Uterus (tissue), 4 donors: ENCODE data around the gene MXD1. TPM values are rescaled to one million over a fixed set of nuclear protein-coding genes. Genes with fewer than 3 reads are reported as not detected.

ENCODE experiments used
- DNase-seq, 2 donors: peaks; one replicate each; pipeline ENCODE4 v3.0.0-alpha.2; 2019 to 2020
- H3K27ac ChIP-seq, 2 donors: fragments of 200-600 bp; sonication (generic); 1 replicate in 1 of 2; 2 replicates in 1 of 2; pipeline ENCODE4 v1.5.1; 2016 to 2018
- H3K27me3 ChIP-seq, 2 donors: fragments of 200-600 bp; sonication (generic); one replicate each; pipeline ENCODE4 v1.5.1; 2018 to 2019; ENCODE audit warnings: control low read depth in 1 of 2
- H3K36me3 ChIP-seq, 2 donors: fragments of 200-600 bp; sonication (generic); one replicate each; pipeline ENCODE4 v1.5.1; 2019; ENCODE audit warnings: control low read depth in 1 of 2
- H3K4me1 ChIP-seq, 2 donors: fragments of 200-600 bp; sonication (generic); one replicate each; pipeline ENCODE4 v1.5.1; 2018 to 2019; ENCODE audit warnings: control low read depth in 1 of 2
- H3K4me3 ChIP-seq, 2 donors: fragments of 200-600 bp; sonication (generic); 1 replicate in 1 of 2; 2 replicates in 1 of 2; pipeline ENCODE4 v1.5.1; 2018 to 2019; ENCODE audit warnings: mild to moderate bottlenecking in 1 of 2
- H3K9me3 ChIP-seq, 2 donors: fragments of 200-600 bp; sonication (generic); one replicate each; pipeline ENCODE4 v1.5.1; 2019; ENCODE audit warnings: control low read depth in 1 of 2
- POLR2A ChIP-seq, 2 donors: fragments of 450-650 bp; IDR thresholded peaks; one replicate each; pipeline ENCODE4 v1.6.1; 2016; ENCODE audit warnings: antibody characterized with exemption in 2 of 2, mild to moderate bottlenecking in 1 of 2, moderate library complexity in 1 of 2
- intact Hi-C: fragments of 100-400 bp; cut with DNase I; formaldehyde crosslinking; loops from one replicate; pipeline ENCODE4 v1.15.1; 2023; ENCODE audit warnings: low total_unique reads
- total RNA-seq, 4 donors: library from RNA; depleted of rRNA in 3 of 4; stranded (reverse); fragments of >200 nt in 3 of 4; gene quantifications; one replicate each; pipeline versions ENCODE4 v1.1.0 to v1.2.4, GENCODE V29; 2014 to 2023
- TF ChIP-seq, protein P1 (sequence below), 4 experiments: fragments of 200-600 bp in 2 of 4; fragments of 450-650 bp in 2 of 4; sonication (generic) in 2 of 4; IDR thresholded peaks; one replicate each; pipeline ENCODE4 v1.5.1; 2016 to 2019; ENCODE audit warnings: antibody characterized with exemption in 4 of 4, mild to moderate bottlenecking in 2 of 4, moderate library complexity in 1 of 4
- donor health status: DM: yes; HTN: yes; CAD: no.

Gene MXD1
- total RNA-seq, 4 donors from 2014 or later = 6.5 to 11.3 (median 8.0) TPM

DNA sequence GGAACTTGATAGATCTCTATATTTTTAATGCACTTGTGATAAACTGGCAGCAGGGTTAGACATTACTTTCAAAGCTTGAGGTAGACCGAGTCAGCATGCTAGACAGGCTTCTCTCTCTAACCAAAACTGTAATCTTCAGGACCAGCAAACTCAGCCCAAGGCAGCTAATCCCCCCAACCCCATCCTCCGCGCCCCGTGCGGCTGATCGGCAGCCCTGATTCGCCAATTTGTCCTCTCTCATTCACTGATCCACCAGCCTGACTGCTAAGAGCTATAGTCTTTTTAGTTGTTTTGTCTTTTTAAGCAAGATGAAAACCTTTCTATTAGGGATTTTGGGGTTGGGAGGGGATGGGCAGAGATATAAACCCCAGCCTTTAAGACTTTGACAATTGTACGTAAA, 25.8 kb downstream of the MXD1 start:
- no peak overlapping the region for H3K27ac ChIP-seq
- no peaks in the 10 kb centered on the region for H3K36me3 ChIP-seq
- TF ChIP-seq POLR2A (IDR thresholded peaks at IDR 0.05) = no peak
- TF ChIP-seq, protein P1, sequence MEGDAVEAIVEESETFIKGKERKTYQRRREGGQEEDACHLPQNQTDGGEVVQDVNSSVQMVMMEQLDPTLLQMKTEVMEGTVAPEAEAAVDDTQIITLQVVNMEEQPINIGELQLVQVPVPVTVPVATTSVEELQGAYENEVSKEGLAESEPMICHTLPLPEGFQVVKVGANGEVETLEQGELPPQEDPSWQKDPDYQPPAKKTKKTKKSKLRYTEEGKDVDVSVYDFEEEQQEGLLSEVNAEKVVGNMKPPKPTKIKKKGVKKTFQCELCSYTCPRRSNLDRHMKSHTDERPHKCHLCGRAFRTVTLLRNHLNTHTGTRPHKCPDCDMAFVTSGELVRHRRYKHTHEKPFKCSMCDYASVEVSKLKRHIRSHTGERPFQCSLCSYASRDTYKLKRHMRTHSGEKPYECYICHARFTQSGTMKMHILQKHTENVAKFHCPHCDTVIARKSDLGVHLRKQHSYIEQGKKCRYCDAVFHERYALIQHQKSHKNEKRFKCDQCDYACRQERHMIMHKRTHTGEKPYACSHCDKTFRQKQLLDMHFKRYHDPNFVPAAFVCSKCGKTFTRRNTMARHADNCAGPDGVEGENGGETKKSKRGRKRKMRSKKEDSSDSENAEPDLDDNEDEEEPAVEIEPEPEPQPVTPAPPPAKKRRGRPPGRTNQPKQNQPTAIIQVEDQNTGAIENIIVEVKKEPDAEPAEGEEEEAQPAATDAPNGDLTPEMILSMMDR (IDR thresholded peaks at IDR 0.05) = no peak

DNA sequence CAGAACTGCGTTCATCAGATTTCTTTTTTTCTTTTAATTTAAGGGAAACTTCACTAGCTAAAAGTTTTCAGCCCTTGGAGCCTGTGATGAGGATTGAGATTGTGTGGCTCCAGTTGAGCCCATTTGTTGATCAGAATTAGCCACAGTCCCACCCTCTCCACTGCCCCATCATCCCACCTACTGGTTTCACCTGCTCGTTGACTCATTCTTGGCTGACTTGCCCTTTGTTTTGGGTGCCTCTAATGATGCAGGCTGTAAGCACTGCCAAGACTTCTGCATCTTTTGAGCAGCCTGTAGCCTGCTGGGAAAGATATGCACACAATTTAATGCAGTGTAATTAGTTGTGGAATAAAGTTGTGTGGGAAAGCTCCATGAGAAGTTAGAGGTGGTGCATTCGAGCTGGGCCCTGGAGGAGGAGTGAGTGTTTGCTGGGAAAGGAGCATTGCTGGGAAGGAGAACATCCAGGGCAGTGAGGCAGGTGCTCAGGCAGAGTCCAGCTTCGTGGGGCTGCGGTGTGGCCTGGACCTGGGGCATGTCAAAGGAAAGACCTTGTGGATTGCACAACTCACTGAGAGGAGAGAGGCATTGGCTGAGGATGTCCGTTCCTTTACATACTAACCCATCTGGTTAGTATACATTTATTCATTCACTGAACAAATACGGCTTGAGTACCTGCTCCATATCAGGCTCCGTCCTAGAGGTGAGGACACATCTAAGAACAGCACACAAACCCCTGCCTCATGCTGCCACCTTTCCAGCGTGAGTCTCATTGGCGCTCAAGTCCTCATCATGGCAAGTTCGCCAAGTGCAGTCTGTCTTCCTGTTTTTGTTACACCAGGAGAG, 28.3 kb downstream of the MXD1 start:
- intact Hi-C loops = no loop called here
- no peaks in the 10 kb centered on the region for H3K36me3 ChIP-seq
- no peak overlapping the region for H3K4me3 ChIP-seq
- no peak for DNase-seq
- no peak overlapping the region for H3K27ac ChIP-seq
- H3K27me3 ChIP-seq = no peaks in the 10 kb centered on the region
- H3K9me3 ChIP-seq = no peaks in the 10 kb centered on the region
- no peaks in the 10 kb centered on the region for H3K4me1 ChIP-seq
- TF ChIP-seq POLR2A (IDR thresholded peaks at IDR 0.05) = no peak
- TF ChIP-seq, protein P1 (IDR thresholded peaks at IDR 0.05) = no peak

More for the DNA sequence above, 25.8 kb downstream of the MXD1 start:
- no peaks in the 10 kb centered on the region for H3K4me1 ChIP-seq
- no peaks in the 10 kb centered on the region for H3K9me3 ChIP-seq
- DNase-seq = no peak
- H3K27me3 ChIP-seq = no peaks in the 10 kb centered on the region
- intact Hi-C loops = no loop called here
- no peak overlapping the region for H3K4me3 ChIP-seq

DNA sequence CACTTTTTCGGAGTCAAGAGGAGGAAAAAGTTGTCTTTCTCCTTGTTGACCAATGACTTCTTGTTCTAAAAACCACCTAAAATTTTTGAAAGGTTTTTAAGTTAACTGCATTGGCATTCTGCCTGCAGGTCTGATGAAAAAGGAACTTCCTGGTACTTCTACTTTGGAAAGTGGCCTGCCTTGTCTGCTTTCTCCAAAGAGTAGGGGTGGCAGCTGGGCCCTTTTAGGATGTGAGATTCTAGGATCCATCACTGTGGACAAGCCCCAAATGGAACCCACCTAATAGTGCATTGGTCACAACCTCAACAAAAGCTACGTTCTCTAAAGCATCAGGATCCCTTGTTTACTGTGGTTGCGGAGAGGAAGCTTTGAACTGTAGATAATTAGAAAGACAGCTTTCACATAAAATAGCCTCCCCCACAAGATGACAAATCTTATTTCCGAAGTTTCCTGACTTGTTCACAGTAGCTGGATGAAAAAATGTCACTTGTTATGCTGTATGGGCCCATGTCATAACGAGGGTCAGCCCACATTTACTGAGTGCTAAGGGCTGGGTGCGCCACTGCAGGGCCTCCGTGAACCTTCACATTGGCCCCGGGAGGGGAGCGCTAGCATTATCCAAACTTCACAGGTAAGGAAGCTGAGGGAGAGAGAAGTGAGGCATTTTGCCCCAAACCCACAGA, 29.1 kb downstream of the MXD1 start:
- DNase-seq = no peak
- TF ChIP-seq POLR2A (IDR thresholded peaks at IDR 0.05) = no peak
- TF ChIP-seq, protein P1 (IDR thresholded peaks at IDR 0.05) = no peak
- H3K36me3 ChIP-seq = no peaks in the 10 kb centered on the region
- no peaks in the 10 kb centered on the region for H3K9me3 ChIP-seq
- H3K27me3 ChIP-seq = no peaks in the 10 kb centered on the region
- intact Hi-C loops = no loop called here
- H3K4me1 ChIP-seq = no peaks in the 10 kb centered on the region
- no peak overlapping the region for H3K27ac ChIP-seq
- H3K4me3 ChIP-seq = no peak overlapping the region

DNA sequence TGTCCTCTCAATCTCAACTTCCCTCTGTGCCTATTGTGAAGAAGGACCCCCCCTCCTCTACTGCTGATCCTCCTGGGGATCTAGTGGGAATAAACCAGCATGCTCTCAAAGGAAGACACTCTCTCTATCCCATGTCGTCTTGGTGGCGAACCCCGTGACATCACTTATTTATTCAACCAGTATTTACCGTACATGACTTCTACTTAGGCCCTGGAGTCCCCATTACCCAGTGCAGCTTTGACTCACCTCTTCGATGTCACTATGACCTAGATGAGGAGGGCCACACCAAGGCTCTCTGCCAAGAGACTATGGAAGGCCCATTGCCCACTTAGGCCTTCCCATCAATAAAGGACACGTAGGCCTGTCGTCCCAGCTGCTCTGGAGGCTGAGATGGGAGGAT, 29.8 kb downstream of the MXD1 start:
- no peak for TF ChIP-seq POLR2A (IDR thresholded peaks at IDR 0.05)
- TF ChIP-seq, protein P1 (IDR thresholded peaks at IDR 0.05) = no peak
- Histone ChIP-seq H3K4me1 (no peaks in the 10 kb centered on the region), H3K27ac (no peak overlapping the region), H3K4me3 (no peak overlapping the region), H3K9me3 (no peaks in the 10 kb centered on the region), H3K36me3 (no peaks in the 10 kb centered on the region), H3K27me3 (no peaks in the 10 kb centered on the region)
- DNase-seq = no peak
- intact Hi-C loops = no loop called here

DNA sequence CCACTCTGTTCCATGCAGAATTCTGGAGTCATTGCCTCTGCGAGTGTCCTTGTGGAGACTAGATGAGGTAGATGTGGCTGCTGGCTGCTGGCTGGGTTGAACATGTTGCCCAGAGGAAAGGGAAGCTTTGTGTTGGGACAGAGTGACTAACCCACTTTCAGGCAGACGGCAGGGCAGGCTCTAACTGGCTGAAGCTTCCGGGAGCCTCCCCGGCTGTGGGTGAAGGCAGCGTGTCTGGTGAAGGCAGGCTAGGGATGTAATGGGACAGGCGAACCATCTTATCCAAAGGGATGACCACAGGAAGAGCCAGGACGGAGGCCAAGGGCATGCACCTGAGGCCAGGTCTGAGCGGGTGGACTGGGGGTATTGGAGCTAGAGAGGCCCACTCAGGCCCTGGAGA, 30.5 kb downstream of the MXD1 start:
- Histone ChIP-seq H3K27ac (no peak overlapping the region), H3K4me3 (no peak overlapping the region), H3K9me3 (no peaks in the 10 kb centered on the region), H3K27me3 (no peaks in the 10 kb centered on the region), H3K4me1 (no peaks in the 10 kb centered on the region), H3K36me3 (no peaks in the 10 kb centered on the region)
- intact Hi-C loops = no loop called here
- DNase-seq = no peak
- TF ChIP-seq POLR2A (IDR thresholded peaks at IDR 0.05) = no peak
- TF ChIP-seq, protein P1 (IDR thresholded peaks at IDR 0.05) = no peak
